ENCODE measurements around the gene PALS1.

Gene PALS1

GRCh38 chr14:67241411-67242167 lies at the start of gene PALS1:
Gene PALS1 (plus strand): TSS chr14:67241435. CDS start chr14:67279171, 37,736 bp downstream.
- peak; percentile 52 for DNase-seq (ENCODE audit: low spot score)

- DNase-seq (ENCODE audit: low spot score), result peak; percentile 25
Measured at GRCh38 chr14:67191768-67192290, 49.4 kb upstream of the PALS1 start.

- DNase-seq (ENCODE audit: low spot score), result no peak
Measured at GRCh38 chr14:67192366-67192765, 48.9 kb upstream of the PALS1 start.

DNA sequence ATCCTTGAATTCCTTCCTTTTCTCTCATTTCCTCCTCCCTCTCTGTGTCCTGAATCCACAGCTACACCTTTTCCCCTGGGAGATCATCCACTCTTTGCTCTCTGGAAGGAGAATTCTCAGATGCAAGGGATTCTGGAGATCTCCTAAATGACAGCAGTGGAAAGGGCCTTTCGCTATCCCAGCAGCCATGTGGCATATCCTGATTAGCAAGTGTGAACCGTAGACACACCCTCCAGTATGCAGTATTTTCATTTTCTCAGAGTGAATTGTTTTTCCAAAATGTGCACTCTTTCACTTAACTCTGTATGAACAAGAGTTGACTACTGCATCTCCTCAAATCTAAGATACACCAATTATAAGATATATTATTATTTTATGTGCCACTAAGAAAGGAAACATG lies 46.0 kb upstream of the PALS1 start:
- no peak for DNase-seq (ENCODE audit: low spot score)

DNA sequence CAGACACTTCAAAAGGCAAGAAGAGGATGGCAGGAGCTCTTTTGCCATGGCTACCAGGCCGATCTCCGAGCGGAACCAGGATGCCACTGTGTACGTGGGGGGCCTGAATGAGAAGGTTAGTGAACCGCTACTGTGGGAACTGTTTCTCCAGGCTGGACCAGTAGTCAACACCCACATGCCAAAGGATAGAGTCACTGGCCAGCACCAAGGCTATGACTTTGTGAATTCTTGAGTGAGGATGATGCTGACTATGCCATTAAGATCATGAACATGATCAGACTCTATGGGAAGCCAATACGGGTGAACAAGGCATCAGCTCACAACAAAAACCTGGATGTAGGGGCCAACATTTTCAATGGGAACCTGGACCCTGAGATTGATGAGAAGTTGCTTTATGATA lies 42.2 kb upstream of the PALS1 start:
- no peak for DNase-seq (ENCODE audit: low spot score)

- no peak for DNase-seq (ENCODE audit: low spot score)
Measured at GRCh38 chr14:67207810-67208209, 33.4 kb upstream of the PALS1 start.

- no peak for DNase-seq (ENCODE audit: low spot score)
Measured at GRCh38 chr14:67218126-67218525, 23.1 kb upstream of the PALS1 start.

DNA sequence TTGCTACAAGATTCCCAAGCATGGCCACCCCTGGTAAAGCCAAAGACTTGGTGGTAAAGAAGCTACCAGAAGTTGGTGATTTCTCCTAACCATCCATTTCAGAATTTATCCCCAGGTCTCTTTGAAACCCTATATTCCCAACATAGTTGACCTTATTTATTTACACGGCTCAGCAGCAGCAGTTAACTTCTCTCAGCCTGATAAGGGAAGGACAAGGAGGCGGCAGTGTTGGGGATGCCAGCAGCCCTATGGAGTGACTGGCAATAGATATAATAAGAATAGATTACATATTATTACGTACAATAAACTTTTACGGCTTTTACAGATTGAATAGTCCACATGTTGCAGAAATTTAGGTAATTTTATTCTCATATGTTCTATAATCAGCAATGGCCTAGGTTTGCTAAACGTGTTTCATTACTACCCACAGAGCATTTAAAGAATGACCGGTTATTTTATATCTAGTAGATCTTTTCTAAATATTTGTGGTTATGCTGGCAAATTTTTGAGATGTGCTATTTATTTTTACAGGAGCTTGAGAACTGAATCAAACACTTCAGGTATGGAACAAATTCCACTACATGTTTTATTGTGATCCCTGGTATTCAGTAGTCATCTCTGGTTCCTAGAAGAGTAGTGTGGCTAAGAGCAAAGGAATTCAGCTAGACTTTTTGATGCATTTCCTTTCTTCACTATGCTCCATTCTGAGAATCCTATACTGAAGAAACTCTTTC lies 19.8 kb upstream of the PALS1 start:
- DNase-seq (ENCODE audit: low spot score), result no peak

DNA sequence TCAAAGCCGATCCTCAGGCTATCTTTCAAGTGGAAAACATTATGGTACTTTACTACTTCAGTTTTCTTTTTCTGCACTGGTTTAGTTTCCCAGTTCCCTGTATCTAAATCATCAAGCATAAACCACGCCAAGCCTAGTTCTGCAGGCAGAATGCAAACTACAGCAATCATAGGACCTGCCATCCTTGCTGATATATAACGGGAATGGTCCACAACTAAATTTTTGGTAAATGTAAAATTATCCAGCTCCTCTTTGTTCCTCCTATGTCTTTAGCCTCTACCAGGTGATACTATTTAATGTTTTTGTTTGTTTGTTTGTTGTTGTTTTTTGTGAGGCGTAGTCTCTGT lies 19.3 kb upstream of the PALS1 start:
- no peak for DNase-seq (ENCODE audit: low spot score)

GRCh38 chr14:67225523-67225922 lies 15.7 kb upstream of the PALS1 start:
- no peak for DNase-seq (ENCODE audit: low spot score)

DNA sequence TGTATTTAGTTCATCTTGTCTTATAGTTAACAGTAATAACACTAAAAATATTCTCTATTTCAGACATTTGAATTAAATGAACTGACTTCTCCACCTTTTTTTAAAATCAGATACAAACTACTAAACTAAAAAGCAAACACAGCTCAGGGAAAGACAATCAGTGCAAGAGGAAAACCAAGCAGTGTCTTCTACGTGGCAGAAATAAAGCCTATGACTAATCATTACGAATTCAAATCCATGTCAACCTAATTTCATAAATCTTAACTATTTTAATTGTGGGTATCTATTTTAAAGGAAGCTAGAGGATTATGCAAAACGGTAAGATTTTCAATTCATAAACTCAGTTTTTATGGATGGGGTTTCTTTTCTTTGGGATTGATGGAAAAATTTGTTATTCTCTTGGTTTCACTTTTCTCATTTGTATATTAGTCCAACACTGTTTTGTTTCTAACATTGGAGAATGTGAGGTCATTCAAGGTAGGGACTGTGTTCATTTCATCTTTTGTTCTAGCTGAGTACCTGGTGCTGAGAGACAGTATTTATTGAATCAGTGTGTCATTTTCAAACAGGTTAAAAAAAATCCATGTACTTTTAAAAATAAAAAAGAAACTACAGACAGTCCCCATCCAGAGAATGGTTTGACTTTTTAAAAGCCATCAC lies 12.8 kb upstream of the PALS1 start:
- no peak for DNase-seq (ENCODE audit: low spot score)

GRCh38 chr14:67232066-67232465 lies 9.2 kb upstream of the PALS1 start:
- no peak for DNase-seq (ENCODE audit: low spot score)

- DNase-seq (ENCODE audit: low spot score), result no peak
Measured at GRCh38 chr14:67232621-67233020, 8.6 kb upstream of the PALS1 start.

DNA sequence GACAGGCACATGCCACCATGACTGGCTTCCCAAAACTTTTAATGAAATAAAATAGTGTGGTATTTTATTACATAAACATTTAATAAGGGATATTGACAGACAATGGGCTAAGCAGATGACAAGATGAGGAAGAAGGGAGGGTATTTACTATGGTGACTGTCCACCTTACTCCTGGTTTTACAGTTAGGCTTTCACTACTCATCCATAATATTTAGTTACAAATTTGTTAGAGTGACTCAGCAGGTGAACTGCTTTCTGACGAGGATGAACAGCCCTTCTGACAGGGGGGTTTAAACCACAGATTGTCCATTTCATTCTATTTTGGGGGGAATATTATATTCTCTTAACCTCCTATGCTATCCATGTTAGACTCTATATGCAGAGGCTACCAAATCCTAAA lies 3.6 kb upstream of the PALS1 start:
- DNase-seq (ENCODE audit: low spot score), result no peak

DNA sequence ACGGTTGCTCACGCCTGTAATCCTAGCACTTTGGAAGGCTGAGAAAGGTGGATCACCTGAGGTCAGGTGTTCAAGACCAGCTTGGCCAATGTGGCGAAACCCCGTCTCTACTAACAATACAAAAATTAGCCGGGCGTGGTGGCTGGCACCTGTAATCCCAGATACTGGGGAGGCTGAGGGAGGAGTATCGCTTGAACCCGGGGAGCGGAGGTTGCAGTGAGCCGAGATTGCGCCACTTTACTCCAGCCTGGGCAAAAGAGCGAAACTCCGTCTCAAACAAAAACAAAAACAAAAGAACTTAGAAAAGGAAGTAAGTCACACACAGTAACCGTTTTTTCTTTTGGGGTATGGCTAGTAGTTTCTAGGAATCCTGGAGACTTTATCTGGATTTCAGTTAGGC lies 1.7 kb upstream of the PALS1 start:
- DNase-seq (ENCODE audit: low spot score), result no peak

DNA sequence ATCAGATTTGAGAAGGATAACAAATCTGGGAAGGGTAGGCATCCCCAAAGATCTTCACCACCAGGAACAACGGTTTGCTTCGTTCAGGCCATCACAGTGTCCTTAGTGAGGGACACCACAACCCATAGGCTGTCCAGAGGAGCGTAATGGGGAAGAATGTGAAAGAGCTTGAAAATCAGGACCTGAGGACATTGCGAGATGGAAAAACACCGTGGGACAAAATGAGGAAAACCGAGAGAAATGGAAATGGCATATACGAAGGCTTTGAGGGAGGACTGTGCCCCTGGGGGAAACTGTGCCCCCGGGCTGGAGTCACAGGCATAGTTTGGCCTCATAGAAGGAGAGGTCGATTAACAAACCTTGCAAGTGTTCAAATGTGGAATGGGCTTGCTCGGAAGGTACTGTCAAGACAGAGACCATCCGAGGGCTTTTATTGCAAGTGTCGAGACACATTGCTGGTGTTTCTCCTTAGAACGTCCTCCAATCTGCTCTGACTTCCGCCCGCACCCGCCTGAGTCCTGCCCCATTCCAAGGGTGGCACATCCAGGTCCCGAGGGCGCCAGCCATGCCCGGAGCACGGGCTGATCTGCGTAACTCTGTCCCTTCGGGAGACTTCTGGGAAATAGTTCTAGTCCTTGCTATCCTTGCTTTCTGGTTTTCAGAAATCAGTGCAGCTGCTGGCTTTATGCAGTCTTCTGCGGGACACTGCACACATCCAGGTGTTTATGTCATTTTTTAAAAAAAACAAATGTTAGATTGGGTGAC lies 885 bp upstream of the PALS1 start:
- peak; percentile 49 for DNase-seq (ENCODE audit: low spot score)

DNA sequence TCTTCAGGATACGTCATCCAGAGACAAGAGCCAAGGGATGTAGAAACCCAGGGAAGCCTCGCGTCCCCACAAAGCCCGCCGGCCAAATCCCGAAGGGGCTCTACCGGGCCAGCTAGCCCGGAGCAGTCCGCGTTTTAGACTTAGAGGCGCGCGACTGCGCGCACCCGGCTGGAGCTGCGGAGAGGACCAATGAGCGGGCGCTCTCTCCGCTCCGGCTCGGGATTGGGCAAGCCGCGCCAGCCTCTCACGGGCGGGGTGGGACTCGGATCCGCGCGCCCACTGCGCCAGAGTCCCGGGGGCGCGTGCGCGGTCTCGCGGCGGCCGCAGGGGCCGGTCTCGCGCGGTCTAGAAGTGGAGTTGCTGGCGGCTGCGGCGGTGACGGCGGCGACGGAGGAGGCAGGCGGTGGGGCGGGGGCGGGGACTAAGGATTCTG lies 241 bp upstream of the PALS1 start:
- peak; percentile 96 for DNase-seq (ENCODE audit: low spot score)

- no peak for DNase-seq (ENCODE audit: low spot score)
Measured at GRCh38 chr14:67242168-67242420, 859 bp downstream of the PALS1 start.

DNA sequence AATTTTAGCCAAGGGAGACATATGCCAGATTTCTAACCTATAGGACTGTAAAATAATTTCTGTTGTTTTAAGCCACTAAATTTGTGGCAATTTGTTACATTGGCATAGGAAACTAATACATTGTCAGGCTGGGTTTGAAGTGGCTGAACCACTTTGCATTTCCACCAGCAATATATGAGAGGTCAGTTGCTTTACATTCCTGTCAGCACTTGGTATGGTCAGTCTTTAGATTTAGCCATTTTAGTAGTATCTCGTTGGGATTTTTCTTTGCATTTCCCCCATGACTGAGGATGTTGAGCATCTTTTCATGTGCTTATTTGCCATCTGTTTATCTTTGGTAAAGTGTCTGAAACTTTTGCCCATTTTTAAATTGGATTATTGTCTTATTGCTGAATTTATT lies 3.9 kb downstream of the PALS1 start:
- no peak for DNase-seq (ENCODE audit: low spot score)

- DNase-seq (ENCODE audit: low spot score), result no peak
Measured at GRCh38 chr14:67251573-67252226, 10.5 kb downstream of the PALS1 start.

DNA sequence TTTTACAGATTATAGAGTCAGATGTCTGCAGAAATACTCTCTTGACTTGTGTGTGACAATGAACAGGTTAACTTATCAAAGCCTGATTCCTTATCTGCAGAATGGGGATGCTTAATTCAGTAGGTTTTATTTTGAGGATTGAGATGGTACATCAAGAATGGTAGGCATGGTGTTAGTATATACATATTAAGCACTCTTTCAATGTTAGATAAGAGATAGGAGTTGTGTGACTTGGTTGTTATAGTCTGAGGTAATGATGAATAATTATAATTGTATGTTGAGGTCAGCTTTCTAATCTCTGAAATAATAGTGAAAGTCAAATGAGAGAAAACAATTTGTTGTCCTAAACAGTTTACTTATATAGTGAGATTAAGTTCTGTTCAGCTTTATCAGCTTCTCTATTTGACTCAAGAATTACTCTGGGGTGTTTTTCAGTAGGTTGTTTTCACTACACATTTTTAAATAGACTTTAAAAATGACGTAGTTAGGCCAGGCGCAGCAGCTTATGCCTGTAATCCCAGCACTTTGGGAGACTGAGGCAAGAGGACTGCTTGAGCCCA lies 11.9 kb downstream of the PALS1 start:
- no peak for DNase-seq (ENCODE audit: low spot score)

DNA sequence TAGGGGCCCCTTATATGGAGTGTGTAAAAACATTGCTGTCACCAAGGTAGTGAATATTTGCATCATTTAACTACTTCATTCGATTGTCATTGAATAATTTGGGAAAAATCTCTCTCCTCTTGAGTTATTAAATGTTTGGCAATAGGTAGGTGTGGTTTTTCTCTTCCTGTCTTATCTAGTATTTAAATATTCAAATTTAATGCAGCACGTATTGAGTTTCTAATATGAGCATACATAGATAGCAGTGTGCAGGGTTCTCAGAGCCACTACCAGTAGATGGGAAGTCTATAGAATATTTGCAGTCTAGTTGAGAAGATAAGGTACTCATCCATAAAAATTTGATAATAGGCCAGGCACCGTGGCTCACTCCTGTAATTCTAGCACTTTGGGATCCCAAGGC lies 16.7 kb downstream of the PALS1 start:
- no peak for DNase-seq (ENCODE audit: low spot score)
